Hypothalamus (tissue), 51 donors: ENCODE results near the gene GGA2.
"Not testable (repeated sequence)": the region's sequence is repeated elsewhere in the genome, so short reads cannot be mapped to it uniquely, and the experiment has no call there.

Experiments used
- DNase-seq, 51 donors: peaks; one replicate each; lab custom pipeline; 2025; lab: John Stamatoyannopoulos, UW

Gene GGA2

GRCh38 chr16:23510164-23510914 is at the start of gene GGA2:
Gene GGA2 (minus strand): TSS chr16:23510494. CDS start chr16:23510411, 83 bp downstream.
- peak; percentile 15 to 85 (median 65) for DNase-seq

GRCh38 chr16:23557779-23558702 is 47.7 kb upstream of the GGA2 start:
- DNase-seq, result peak in 25 of 51 donors; percentile 18 to 65 (median 41)

GRCh38 chr16:23556881-23557778 is 46.8 kb upstream of the GGA2 start, which contains the start of the genes EARS2 and UBFD1:
Gene EARS2 (minus strand): TSS chr16:23557350. CDS start chr16:23557343, 7 bp downstream.
Gene UBFD1 (plus strand): TSS chr16:23557727. CDS start chr16:23557743, 16 bp downstream.
- DNase-seq, result peak; percentile 62 to 100 (median 96)

- DNase-seq, result no peak
Measured at GRCh38 chr16:23554536-23554935, 44.2 kb upstream of the GGA2 start.

GRCh38 chr16:23552161-23552560 is 41.9 kb upstream of the GGA2 start:
- DNase-seq, result no peak

GRCh38 chr16:23549938-23550337 is 39.6 kb upstream of the GGA2 start:
- DNase-seq, result no peak

GRCh38 chr16:23544436-23544835 is 34.1 kb upstream of the GGA2 start:
- DNase-seq, result no peak

GRCh38 chr16:23540817-23541178 is 30.5 kb upstream of the GGA2 start:
- DNase-seq, result not testable (repeated sequence)

GRCh38 chr16:23539984-23540816 is 29.9 kb upstream of the GGA2 start:
- DNase-seq, result no peak

GRCh38 chr16:23538919-23539278 is 28.6 kb upstream of the GGA2 start:
- DNase-seq, result no peak

GRCh38 chr16:23537390-23537789 is 27.1 kb upstream of the GGA2 start:
- DNase-seq, result no peak

- DNase-seq, result no peak
Measured at GRCh38 chr16:23535901-23536300, 25.6 kb upstream of the GGA2 start.

GRCh38 chr16:23534868-23535860 is 24.9 kb upstream of the GGA2 start:
- no peak for DNase-seq

GRCh38 chr16:23532448-23532847 is 22.2 kb upstream of the GGA2 start:
- no peak for DNase-seq

- DNase-seq, result no peak
Measured at GRCh38 chr16:23530062-23530461, 19.8 kb upstream of the GGA2 start.

- no peak for DNase-seq
Measured at GRCh38 chr16:23528644-23529310, 18.5 kb upstream of the GGA2 start.

- DNase-seq, result peak in 1 of 51 donors; percentile 13
Measured at GRCh38 chr16:23527961-23528643, 17.8 kb upstream of the GGA2 start.
